MCF 10A (cell line): Measurements from ENCODE around the gene SLC22A23. TPM values are rescaled to one million over a fixed set of nuclear protein-coding genes. Genes with fewer than 3 reads are reported as not detected.
A peak's percentile ranks its signal among the peaks of the same experiment; 100 is the strongest.

Source experiments
- BruUV-seq: library from RNA; stranded (reverse); fragments of 400-500 nt; replicated peaks from 2 replicates; lab custom pipeline; 2021; lab: Mats Ljungman, UMichigan
- CTCF ChIA-PET: fragments of 300-600 bp; sonication (Branson Sonifier 250); formaldehyde crosslinking; extraction: SDS; loops from one replicate; lab custom pipeline; 2021; ENCODE audit warnings: antibody characterized with exemption, inconsistent platforms; lab: Yijun Ruan, JAX
- POLR2A ChIA-PET: fragments of 300-600, 350-650 bp; sonication (Branson Sonifier 250); formaldehyde crosslinking; extraction: SDS; loops from one replicate; lab custom pipeline; 2020; ENCODE audit warnings: antibody characterized with exemption, inconsistent platforms; lab: Yijun Ruan, JAX
- DNase-seq: peaks from one replicate; pipeline ENCODE4 v3.0.0-alpha.2; 2018; ENCODE audit not compliant: unreplicated experiment
- H3K27ac Mint-ChIP-seq: one replicate; pipeline ENCODE4 v1.8.0; 2022; ENCODE audit warnings: mild to moderate bottlenecking, low read depth, mixed read lengths; ENCODE audit not compliant: unreplicated experiment
- H3K27me3 Mint-ChIP-seq: one replicate; pipeline ENCODE4 v1.8.0; 2022; ENCODE audit warnings: mixed read lengths; ENCODE audit not compliant: insufficient read depth, unreplicated experiment
- H3K36me3 Mint-ChIP-seq: one replicate; pipeline ENCODE4 v1.8.0; 2022; ENCODE audit warnings: mild to moderate bottlenecking, moderate library complexity, mixed read lengths; ENCODE audit not compliant: insufficient read depth, unreplicated experiment
- H3K4me1 Mint-ChIP-seq: one replicate; pipeline ENCODE4 v1.8.0; 2022; ENCODE audit warnings: mixed read lengths; ENCODE audit not compliant: insufficient read depth, unreplicated experiment
- H3K4me3 Mint-ChIP-seq: one replicate; pipeline ENCODE4 v1.8.0; 2022; ENCODE audit warnings: mild to moderate bottlenecking, moderate library complexity, mixed read lengths; ENCODE audit not compliant: unreplicated experiment
- H3K9me3 Mint-ChIP-seq: one replicate; pipeline ENCODE4 v1.8.0; 2022; ENCODE audit warnings: mixed read lengths; ENCODE audit not compliant: unreplicated experiment
- intact Hi-C: fragments of 100-400 bp; cut with micrococcal nuclease; formaldehyde crosslinking; loops from 2 replicates; pipeline ENCODE4 v1.14.1; 2022
- total RNA-seq: library from RNA; stranded (reverse); gene quantifications from 2 replicates; pipeline ENCODE4 v1.2.3, GENCODE V29; 2022
- TF ChIP-seq, protein P1 (sequence below): fragments of 200-600 bp; IDR thresholded peaks from one replicate; pipeline ENCODE4 v1.8.0; 2022; ENCODE audit warnings: antibody characterized with exemption, mild to moderate bottlenecking; ENCODE audit not compliant: unreplicated experiment

SLC22A23 gene
- total RNA-seq, 1 experiment from 2014 or later = 11.9 TPM

DNA sequence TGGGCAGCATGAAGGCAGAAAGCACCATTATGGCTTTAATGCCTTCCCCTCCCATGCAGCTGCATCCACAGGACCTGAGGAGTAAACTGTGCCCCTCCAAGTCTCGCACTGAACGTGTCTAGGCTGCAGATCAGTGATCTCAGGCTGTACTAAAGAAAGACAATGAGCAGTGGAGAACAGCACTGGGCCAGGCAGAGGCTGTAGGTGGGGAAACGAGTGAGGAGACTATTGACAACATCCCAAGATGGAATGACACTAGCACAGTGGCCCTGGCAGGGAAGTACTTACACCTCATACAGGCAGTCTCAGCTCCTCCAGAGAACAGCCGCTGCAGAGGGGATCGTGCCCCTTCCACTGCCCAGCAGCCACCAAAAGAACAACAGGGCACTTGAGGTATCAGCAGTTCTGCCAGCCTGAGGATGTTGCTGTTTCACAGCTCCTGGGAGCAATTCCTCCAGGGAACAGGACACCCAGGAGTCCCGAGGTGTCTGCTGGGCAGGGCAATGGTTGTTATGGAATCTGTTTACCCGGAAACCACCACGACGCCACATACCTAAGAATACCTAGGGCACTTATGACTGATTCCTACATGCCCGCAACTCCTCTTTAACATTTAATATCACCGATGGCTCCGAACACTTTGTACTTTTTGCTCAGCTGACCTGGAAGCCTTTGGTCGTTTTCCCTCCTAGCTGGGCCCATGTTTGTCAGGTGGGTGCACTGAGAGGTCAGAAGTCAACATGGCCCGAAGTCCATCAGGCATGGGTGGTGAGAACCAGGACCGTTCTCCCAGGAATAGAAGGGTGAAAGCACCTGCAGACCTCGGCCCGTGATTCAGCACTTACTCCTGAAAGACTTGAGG is 79.1 kb downstream of the SLC22A23 start:
- BruUV-seq = no TSS peak
- ChIA-PET POLR2A (no interaction called here), CTCF (no interaction called here)
- no peak for DNase-seq
- Mint-ChIP-seq H3K4me1 (peaks cover 21% of the 10 kb centered on the region), H3K27ac (no peak overlapping the region), H3K36me3 (peaks cover 11% of the 10 kb centered on the region), H3K9me3 (no peaks in the 10 kb centered on the region), H3K27me3 (no peaks in the 10 kb centered on the region), H3K4me3 (no peak overlapping the region)
- intact Hi-C loops = no loop called here
- TF ChIP-seq, protein P1, sequence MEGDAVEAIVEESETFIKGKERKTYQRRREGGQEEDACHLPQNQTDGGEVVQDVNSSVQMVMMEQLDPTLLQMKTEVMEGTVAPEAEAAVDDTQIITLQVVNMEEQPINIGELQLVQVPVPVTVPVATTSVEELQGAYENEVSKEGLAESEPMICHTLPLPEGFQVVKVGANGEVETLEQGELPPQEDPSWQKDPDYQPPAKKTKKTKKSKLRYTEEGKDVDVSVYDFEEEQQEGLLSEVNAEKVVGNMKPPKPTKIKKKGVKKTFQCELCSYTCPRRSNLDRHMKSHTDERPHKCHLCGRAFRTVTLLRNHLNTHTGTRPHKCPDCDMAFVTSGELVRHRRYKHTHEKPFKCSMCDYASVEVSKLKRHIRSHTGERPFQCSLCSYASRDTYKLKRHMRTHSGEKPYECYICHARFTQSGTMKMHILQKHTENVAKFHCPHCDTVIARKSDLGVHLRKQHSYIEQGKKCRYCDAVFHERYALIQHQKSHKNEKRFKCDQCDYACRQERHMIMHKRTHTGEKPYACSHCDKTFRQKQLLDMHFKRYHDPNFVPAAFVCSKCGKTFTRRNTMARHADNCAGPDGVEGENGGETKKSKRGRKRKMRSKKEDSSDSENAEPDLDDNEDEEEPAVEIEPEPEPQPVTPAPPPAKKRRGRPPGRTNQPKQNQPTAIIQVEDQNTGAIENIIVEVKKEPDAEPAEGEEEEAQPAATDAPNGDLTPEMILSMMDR = no peak

DNA sequence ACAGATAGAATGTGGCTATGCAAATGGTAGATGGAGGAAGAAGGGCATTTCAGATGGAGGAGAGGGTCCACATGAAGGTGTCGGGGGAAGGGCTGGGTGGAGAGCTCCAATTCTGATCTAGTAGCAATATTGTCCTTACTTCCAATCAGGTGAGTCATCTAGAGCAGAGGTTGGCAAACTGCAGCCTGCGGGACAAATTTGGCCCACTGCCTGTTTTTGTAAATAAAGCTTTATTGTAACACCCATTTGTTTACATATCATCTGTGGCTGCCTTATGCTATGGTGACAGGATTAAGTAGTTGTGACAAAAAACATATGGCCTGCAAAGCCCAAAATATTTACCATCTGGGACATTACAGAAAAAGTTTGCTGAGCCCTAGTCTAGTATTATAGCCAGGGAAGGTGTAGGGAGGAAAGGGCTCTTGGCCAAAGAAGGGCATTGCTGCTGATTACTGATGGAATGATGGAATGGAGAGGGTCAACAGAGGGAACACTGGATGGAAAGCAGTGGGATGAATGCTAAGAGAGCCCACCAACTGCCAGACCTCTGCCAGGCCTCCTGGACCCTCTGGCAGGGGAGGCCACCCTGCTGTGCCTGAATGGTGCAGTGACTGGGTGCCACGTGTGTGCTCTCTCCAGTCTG is 79.8 kb downstream of the SLC22A23 start:
- Mint-ChIP-seq H3K9me3 (no peaks in the 10 kb centered on the region), H3K4me3 (no peak overlapping the region), H3K36me3 (peaks cover 11% of the 10 kb centered on the region), H3K27ac (no peak overlapping the region), H3K27me3 (no peaks in the 10 kb centered on the region), H3K4me1 (peaks cover 14% of the 10 kb centered on the region)
- no TSS peak for BruUV-seq
- DNase-seq = peak; percentile 24
- TF ChIP-seq, protein P1 = no peak
- intact Hi-C loops = no loop called here
- CTCF ChIA-PET = interaction anchor here (0.6 kb wide), 1 partner anchor 188 kb away, joined by 3 read pairs; no protein-coding TSS in a partner anchor
- POLR2A ChIA-PET = no interaction called here

DNA sequence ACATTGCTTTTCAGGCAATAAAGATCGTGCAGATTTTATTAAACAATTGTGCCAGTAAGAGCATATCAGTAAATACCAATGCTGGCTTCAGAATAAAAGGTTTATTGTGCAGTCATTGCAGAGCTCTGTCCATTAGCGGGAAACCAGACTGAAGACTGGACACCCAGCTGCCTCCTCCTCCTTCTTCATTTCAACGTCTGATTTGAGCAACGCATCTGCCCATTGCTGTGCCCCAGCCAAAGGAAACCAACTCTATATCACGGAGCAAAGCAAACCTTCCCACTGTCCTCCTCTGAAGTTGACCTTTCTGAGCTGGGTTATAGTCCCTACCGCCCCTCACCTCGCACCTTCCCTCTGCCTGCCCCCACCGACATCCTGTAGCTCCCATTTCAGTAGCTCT is 80.8 kb downstream of the SLC22A23 start:
- CTCF ChIA-PET = no interaction called here
- POLR2A ChIA-PET = interaction anchor here (0.7 kb wide), 1 partner anchor 905 kb away, joined by 5 read pairs; no protein-coding TSS in a partner anchor
- no peak for DNase-seq
- Mint-ChIP-seq H3K4me1 (peaks cover 8% of the 10 kb centered on the region), H3K27me3 (no peaks in the 10 kb centered on the region), H3K9me3 (no peaks in the 10 kb centered on the region), H3K4me3 (no peak overlapping the region), H3K27ac (no peak overlapping the region), H3K36me3 (peaks cover 11% of the 10 kb centered on the region)
- TF ChIP-seq, protein P1 = no peak
- intact Hi-C loops = no loop called here
- BruUV-seq = no TSS peak

DNA sequence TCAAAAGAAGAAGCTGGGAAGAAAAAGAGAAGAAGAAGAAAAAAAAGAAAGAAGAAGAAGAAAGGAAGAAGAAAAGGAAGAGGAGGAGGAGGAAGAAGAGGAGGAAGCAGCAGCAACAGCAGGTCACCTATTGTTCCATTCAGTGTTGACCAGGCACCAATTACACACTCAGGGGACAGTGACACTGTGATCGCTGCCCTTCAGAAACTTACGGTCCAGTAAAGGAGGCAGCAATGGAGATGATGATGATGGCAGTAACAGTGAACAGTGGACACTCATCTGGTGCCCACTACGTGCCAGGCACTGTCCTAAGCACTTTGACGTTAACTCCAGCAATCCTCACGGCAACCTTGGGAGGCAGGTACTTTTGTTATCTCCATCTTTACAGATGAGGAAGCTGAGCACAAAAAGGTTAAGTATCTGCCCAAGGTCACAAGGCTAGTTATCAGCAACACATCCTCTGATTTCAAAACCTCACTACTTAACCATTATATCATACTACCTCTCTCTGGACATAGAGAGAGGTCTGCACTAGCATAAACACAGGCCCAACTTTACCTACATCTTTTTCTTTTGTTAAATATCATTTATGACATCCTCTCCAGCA is 83.2 kb downstream of the SLC22A23 start:
- H3K9me3 Mint-ChIP-seq = no peaks in the 10 kb centered on the region
- no peak overlapping the region for H3K4me3 Mint-ChIP-seq
- POLR2A ChIA-PET = interaction anchor here (0.6 kb wide), 1 partner anchor 622 kb away, joined by 3 read pairs; no protein-coding TSS in a partner anchor
- H3K36me3 Mint-ChIP-seq = peaks cover 11% of the 10 kb centered on the region
- H3K27ac Mint-ChIP-seq = peak overlapping the region; percentile 13
- no TSS peak for BruUV-seq
- CTCF ChIA-PET = no interaction called here
- intact Hi-C loops = no loop called here
- H3K27me3 Mint-ChIP-seq = no peaks in the 10 kb centered on the region
- peaks cover 8% of the 10 kb centered on the region for H3K4me1 Mint-ChIP-seq
- TF ChIP-seq, protein P1 = no peak
- DNase-seq = no peak
